Caco-2 (cell line): ENCODE data around the gene MYT1. TPM values are rescaled to one million over a fixed set of nuclear protein-coding genes. Genes with fewer than 3 reads are reported as not detected.

Experiments used
- BruUV-seq: library from RNA; stranded (reverse); fragments of 400-500 nt; replicated peaks from 2 replicates; lab custom pipeline; 2021; lab: Mats Ljungman, UMichigan
- CTCF ChIA-PET: fragments of 300-600 bp; sonication (Branson Sonifier 250); formaldehyde crosslinking; loops from one replicate; lab custom pipeline; 2022; ENCODE audit warnings: antibody characterized with exemption; lab: Charles Lee
- POLR2A ChIA-PET: fragments of 300-600 bp; sonication (Branson Sonifier 250); formaldehyde crosslinking; loops from one replicate; lab custom pipeline; 2022; ENCODE audit warnings: antibody characterized with exemption; lab: Charles Lee
- DNase-seq, 2 experiments: peaks; one replicate each; pipeline versions ENCODE4 v3.0.0 to v3.0.0-alpha.2; 2020 to 2022
- H3K27me3 ChIP-seq: replicated peaks from 2 replicates; pipeline ENCODE4 v1.6.0; 2011; ENCODE audit warnings: low read length; ENCODE audit not compliant: control insufficient read depth, insufficient read depth
- H3K36me3 ChIP-seq: 2 replicates; pipeline ENCODE4 v1.5.1; 2011; ENCODE audit warnings: low read length; ENCODE audit not compliant: control insufficient read depth, insufficient read depth
- H3K4me1 ChIP-seq: fragments of 250-450 bp; sonication (Bioruptor Pico); 2 replicates; pipeline ENCODE4 v1.5.1; 2020; ENCODE audit warnings: mild to moderate bottlenecking
- H3K4me3 ChIP-seq: 2 replicates; pipeline ENCODE4 v1.5.1; 2011; ENCODE audit warnings: low read depth, mild to moderate bottlenecking, control low read depth, low read length
- H3K9me3 ChIP-seq: fragments of 250-450 bp; sonication (Bioruptor Pico); 2 replicates; pipeline ENCODE4 v1.5.1; 2020; ENCODE audit warnings: mild to moderate bottlenecking, moderate library complexity
- H3K27ac Mint-ChIP-seq: one replicate; pipeline ENCODE4 v1.8.0; 2022; ENCODE audit warnings: mixed read lengths; ENCODE audit not compliant: unreplicated experiment
- H3K27me3 Mint-ChIP-seq: one replicate; pipeline ENCODE4 v1.8.0; 2022; ENCODE audit warnings: mixed read lengths; ENCODE audit not compliant: insufficient read depth, unreplicated experiment
- H3K36me3 Mint-ChIP-seq: one replicate; pipeline ENCODE4 v1.8.0; 2022; ENCODE audit warnings: mild to moderate bottlenecking, mixed read lengths; ENCODE audit not compliant: insufficient read depth, unreplicated experiment
- H3K4me1 Mint-ChIP-seq: one replicate; pipeline ENCODE4 v1.8.0; 2022; ENCODE audit warnings: low read depth, mixed read lengths; ENCODE audit not compliant: unreplicated experiment
- H3K4me3 Mint-ChIP-seq: one replicate; pipeline ENCODE4 v1.8.0; 2022; ENCODE audit warnings: mild to moderate bottlenecking, moderate library complexity, mixed read lengths; ENCODE audit not compliant: unreplicated experiment
- H3K9me3 Mint-ChIP-seq: one replicate; pipeline ENCODE4 v1.8.0; 2022; ENCODE audit warnings: mixed read lengths; ENCODE audit not compliant: unreplicated experiment
- CTCF ChIP-seq, 2 experiments: fragments of 200-600 bp in 1 of 2; IDR thresholded peaks; 1 replicate in 1 of 2; 2 replicates in 1 of 2; pipeline versions ENCODE4 v1.5.1 to v1.8.0; 2011 to 2022; ENCODE audit warnings: antibody characterized with exemption in 1 of 2, control low read depth in 1 of 2, inconsistent platforms in 1 of 2, low read depth in 1 of 2, low read length in 1 of 2, mild to moderate bottlenecking in 1 of 2, moderate library complexity in 1 of 2; ENCODE audit not compliant: insufficient read depth in 1 of 2, severe bottlenecking in 1 of 2, unreplicated experiment in 1 of 2
- intact Hi-C: fragments of 100-400 bp; cut with micrococcal nuclease; formaldehyde crosslinking; loops from one replicate; pipeline ENCODE4 v1.10.0; 2022; ENCODE audit not compliant: unreplicated experiment
- total RNA-seq: library from RNA; stranded (reverse); gene quantifications from 2 replicates; pipeline ENCODE4 v1.2.3, GENCODE V29; 2022

Gene MYT1
- total RNA-seq, 1 experiment from 2014 or later, result 0.25 TPM

- H3K27me3 Mint-ChIP-seq, result peaks cover 16% of the 10 kb centered on the region
- no peaks in the 10 kb centered on the region for H3K36me3 Mint-ChIP-seq
- ChIA-PET CTCF (interaction anchor here (0.6 to 1.8 kb wide), 3 partner anchors 11 to 111 kb away, joined by 3 to 6 read pairs (median 5); no protein-coding TSS in a partner anchor), POLR2A (no interaction called here)
- intact Hi-C loops, result no loop called here
- H3K4me1 ChIP-seq, result no peaks in the 10 kb centered on the region
- H3K4me3 ChIP-seq, result no peak overlapping the region
- H3K36me3 ChIP-seq, result no peaks in the 10 kb centered on the region
- no peak overlapping the region for H3K27ac Mint-ChIP-seq
- TF ChIP-seq CTCF (IDR thresholded peaks at IDR 0.05; ENCODE audit: insufficient read depth in 1 of 2, low read depth in 1 of 2, low read length in 1 of 2, severe bottlenecking in 1 of 2, unreplicated experiment in 1 of 2), result no peak
- H3K4me1 Mint-ChIP-seq, result peaks cover 6% of the 10 kb centered on the region
- H3K9me3 Mint-ChIP-seq, result no peaks in the 10 kb centered on the region
- DNase-seq, result no peak
- no peak overlapping the region for H3K4me3 Mint-ChIP-seq
- BruUV-seq, result no TSS peak
- no peaks in the 10 kb centered on the region for H3K27me3 ChIP-seq
- no peaks in the 10 kb centered on the region for H3K9me3 ChIP-seq
Measured at GRCh38 chr20:64212755-64213154, 48.5 kb downstream of the MYT1 start.

DNA sequence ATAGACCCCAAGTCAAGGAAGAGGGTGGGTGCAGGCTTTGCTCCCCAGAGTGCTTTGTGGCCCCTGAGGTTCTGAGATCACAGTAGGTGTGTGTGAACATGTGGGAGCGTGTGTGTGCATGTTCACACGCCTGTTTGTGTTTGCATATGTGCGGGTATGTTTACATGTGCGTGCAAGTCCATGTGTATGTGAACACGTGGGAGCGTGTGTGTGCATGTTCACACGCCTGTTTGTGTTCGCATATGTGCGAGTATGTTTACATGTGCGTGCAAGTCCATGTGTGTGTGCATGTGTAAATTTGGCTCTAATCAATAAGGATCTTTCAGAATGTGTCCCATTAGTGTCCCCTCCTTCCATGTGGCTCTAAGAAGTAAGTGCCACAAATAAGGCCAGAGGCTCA, 49.9 kb downstream of the MYT1 start:
- no peak for TF ChIP-seq CTCF (IDR thresholded peaks at IDR 0.05; ENCODE audit: insufficient read depth in 1 of 2, low read depth in 1 of 2, low read length in 1 of 2, severe bottlenecking in 1 of 2, unreplicated experiment in 1 of 2)
- H3K36me3 Mint-ChIP-seq, result no peaks in the 10 kb centered on the region
- ChIA-PET CTCF (interaction anchor here (0.6 kb wide), 1 partner anchor 706 kb away, joined by 5 read pairs; no protein-coding TSS in a partner anchor), POLR2A (no interaction called here)
- H3K27me3 Mint-ChIP-seq, result peaks cover 19% of the 10 kb centered on the region
- H3K4me3 ChIP-seq, result no peak overlapping the region
- H3K9me3 Mint-ChIP-seq, result no peaks in the 10 kb centered on the region
- no peak overlapping the region for H3K4me3 Mint-ChIP-seq
- H3K9me3 ChIP-seq, result no peaks in the 10 kb centered on the region
- H3K4me1 Mint-ChIP-seq, result peaks cover 6% of the 10 kb centered on the region
- no peaks in the 10 kb centered on the region for H3K36me3 ChIP-seq
- no peak overlapping the region for H3K27ac Mint-ChIP-seq
- H3K27me3 ChIP-seq, result no peaks in the 10 kb centered on the region
- no TSS peak for BruUV-seq
- DNase-seq, result no peak
- H3K4me1 ChIP-seq, result no peaks in the 10 kb centered on the region
- intact Hi-C loops, result no loop called here

- H3K9me3 Mint-ChIP-seq, result no peaks in the 10 kb centered on the region
- ChIA-PET POLR2A (no interaction called here), CTCF (no interaction called here)
- DNase-seq, result no peak
- Histone ChIP-seq H3K4me3 (no peak overlapping the region), H3K9me3 (no peaks in the 10 kb centered on the region), H3K4me1 (peaks cover 8% of the 10 kb centered on the region), H3K27me3 (no peaks in the 10 kb centered on the region), H3K36me3 (no peaks in the 10 kb centered on the region)
- H3K4me1 Mint-ChIP-seq, result peaks cover 6% of the 10 kb centered on the region
- H3K4me3 Mint-ChIP-seq, result no peak overlapping the region
- intact Hi-C loops, result no loop called here
- H3K27ac Mint-ChIP-seq, result no peak overlapping the region
- no peak for TF ChIP-seq CTCF (IDR thresholded peaks at IDR 0.05; ENCODE audit: insufficient read depth in 1 of 2, low read depth in 1 of 2, low read length in 1 of 2, severe bottlenecking in 1 of 2, unreplicated experiment in 1 of 2)
- H3K36me3 Mint-ChIP-seq, result no peaks in the 10 kb centered on the region
- peaks cover 16% of the 10 kb centered on the region for H3K27me3 Mint-ChIP-seq
- no TSS peak for BruUV-seq
Measured at GRCh38 chr20:64214952-64215351, 50.7 kb downstream of the MYT1 start.
